Epithelial cell of proximal tubule (primary cell): ENCODE data around the gene RPAIN. TPM values are rescaled to one million over a fixed set of nuclear protein-coding genes. Genes with fewer than 3 reads are reported as not detected.

ENCODE experiments used
- DNase-seq: peaks from one replicate; pipeline ENCODE4 v3.0.0-alpha.2; 2011; ENCODE audit warnings: low read depth
- H3K4me3 ChIP-seq: 2 replicates; pipeline ENCODE4 v1.5.1; 2011; ENCODE audit warnings: low read depth, mild to moderate bottlenecking, low read length
- CTCF ChIP-seq: conservative IDR thresholded peaks from 2 replicates; pipeline ENCODE4 v1.5.1; 2012; ENCODE audit warnings: low read depth, mild to moderate bottlenecking, low read length
- total RNA-seq: library from RNA; depleted of rRNA; stranded (reverse); fragments of >200 nt; gene quantifications from 2 replicates; pipeline ENCODE4 v1.2.3, GENCODE V29; 2015

RPAIN gene
- total RNA-seq, 1 donor from 2014 or later = 25.2 TPM

- DNase-seq = no peak
Measured at GRCh38 chr17:5481451-5481850, 61.5 kb downstream of the RPAIN start.

More at GRCh38 chr17:5481451-5481850, 61.5 kb downstream of the RPAIN start:
- no peak overlapping the region for H3K4me3 ChIP-seq
- no peak for TF ChIP-seq CTCF

Other genes with a start within 250 kb of the RPAIN start
- gene ZNF594, start 228.3 kb upstream of the RPAIN start, total RNA-seq = 1.7 and 3.3 TPM in 2 replicates
- gene SCIMP, start 185.3 kb upstream of the RPAIN start, total RNA-seq = not detected in 2 replicates
- 20.6 and 21.4 TPM in 2 replicates for gene RABEP1, start 137.9 kb upstream of the RPAIN start, total RNA-seq
- 108 and 166 TPM in 2 replicates for gene NUP88, start 520 bp upstream of the RPAIN start, total RNA-seq
- 259 and 408 TPM in 2 replicates for gene C1QBP, start 19.0 kb downstream of the RPAIN start, total RNA-seq
- 8.9 and 10.9 TPM in 2 replicates for gene DHX33, start 48.8 kb downstream of the RPAIN start, total RNA-seq
- gene DERL2, start 66.0 kb downstream of the RPAIN start, total RNA-seq = 21.4 and 65.6 TPM in 2 replicates
- gene MIS12, start 66.4 kb downstream of the RPAIN start, total RNA-seq = 19.0 and 27.3 TPM in 2 replicates
- gene NLRP1, start 164.3 kb downstream of the RPAIN start, total RNA-seq = 7.8 and 12.7 TPM in 2 replicates